ENCODE data around the gene ANKRD28.

ANKRD28 gene

DNA sequence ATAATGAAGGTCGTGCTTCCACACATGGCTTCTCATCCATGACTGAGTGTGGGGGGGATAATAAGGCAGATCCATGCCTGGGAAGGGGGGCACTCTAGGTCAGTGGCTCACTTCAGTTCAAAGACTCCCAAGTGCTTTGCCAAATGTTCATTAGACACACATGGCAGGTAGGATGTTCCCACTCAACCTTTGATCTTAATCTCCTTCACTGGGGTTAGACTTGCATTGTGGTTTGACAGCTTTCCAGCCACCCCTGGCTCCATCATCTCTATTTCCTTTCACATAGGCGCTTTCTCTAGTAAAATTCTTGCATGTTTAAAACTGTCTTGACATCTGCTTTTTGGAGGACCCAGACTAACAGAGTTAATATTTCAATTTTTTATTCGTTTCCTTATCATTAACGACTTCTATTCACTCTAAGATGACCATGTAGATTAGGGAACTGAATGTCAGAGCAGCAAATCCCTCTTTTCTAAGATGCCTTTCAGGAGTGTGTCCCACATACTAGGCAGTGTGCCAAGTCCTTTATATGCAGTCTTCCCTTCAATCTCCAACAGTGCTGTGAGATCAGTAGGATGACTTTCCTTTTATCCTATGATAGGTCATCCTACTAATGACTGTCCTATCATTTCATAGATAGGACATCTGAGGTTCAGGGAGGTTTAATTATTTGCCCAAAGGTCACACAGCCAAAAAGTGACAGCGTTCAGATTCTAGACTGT lies 138.4 kb downstream of the ANKRD28 start:
- DNase-seq, result no peak

DNA sequence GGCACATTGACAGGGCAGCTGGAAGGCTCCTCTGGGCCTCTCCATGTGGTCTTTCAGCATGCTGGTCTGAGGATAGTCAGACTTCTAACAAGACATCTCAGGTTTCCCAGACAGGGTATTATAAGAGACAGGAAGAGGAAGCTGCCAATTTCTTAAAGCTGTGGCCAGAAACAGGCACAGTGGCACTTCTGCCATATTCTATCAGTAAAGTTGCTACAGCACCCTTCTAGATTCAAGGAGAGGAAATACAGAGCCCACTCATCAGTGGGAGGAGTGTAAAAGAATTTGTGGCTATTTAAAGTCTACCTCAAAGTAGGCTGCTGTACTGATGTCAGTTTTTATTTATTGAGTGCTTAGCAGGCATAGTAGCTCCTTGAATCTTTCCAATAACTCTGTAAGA lies 140.8 kb downstream of the ANKRD28 start:
- no peak for DNase-seq

DNA sequence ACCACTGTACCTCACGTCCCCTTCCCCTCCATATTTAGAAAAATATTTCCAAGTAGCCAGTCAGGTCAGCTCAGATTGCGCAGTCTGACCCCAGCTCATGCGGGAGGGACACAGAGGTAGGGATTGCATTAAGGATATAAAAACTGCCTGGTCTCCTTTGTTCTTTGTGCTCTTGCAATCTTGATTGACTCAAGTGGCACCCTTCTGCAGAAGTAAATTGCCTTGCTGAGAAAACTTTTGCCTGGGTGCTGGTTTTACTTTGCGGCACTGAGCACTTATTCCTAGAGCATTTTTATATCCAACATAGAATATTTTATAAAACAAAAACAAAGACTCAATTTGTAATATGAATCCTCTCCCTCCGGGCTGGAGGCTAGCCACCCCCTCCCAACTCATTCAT lies 141.4 kb downstream of the ANKRD28 start:
- no peak for DNase-seq

DNA sequence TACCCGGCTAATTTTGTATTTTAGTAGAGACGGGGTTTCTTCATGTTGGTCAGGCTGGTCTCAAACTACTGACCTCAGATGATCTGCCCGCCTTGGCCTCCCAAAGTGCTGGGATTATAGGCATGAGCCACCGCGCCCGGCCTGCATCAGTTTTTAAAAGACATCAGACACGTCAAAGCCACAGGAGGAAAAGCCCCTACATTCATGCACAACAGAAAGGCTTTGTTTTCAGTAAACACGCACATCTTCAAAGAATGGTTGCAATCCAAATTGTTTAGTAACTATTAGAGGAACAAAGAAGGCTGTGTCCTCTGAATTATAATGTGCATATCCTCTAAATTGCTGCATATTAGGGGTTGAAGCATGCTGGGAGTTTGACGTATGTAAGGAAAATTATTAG lies 142.9 kb downstream of the ANKRD28 start:
- no peak for DNase-seq

DNA sequence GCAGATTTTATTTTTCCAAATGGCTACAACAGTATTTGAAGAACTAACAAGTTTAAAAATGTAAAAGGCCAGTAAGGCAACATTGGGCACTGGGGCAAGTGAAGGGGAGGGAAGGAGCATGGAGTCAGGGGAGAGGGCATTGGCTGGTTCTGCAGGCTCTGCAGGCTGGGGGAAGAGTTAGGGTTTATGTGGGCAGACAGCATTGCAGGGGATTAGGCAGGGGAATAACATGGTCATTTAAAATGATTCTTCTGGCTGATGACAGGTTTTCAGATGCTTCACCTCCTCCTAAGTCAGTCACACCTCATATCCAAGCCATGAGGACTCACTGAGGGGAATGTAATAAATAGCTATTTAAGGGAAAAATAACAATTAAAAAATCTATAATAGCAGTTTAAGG lies 143.7 kb downstream of the ANKRD28 start:
- DNase-seq, result no peak

DNA sequence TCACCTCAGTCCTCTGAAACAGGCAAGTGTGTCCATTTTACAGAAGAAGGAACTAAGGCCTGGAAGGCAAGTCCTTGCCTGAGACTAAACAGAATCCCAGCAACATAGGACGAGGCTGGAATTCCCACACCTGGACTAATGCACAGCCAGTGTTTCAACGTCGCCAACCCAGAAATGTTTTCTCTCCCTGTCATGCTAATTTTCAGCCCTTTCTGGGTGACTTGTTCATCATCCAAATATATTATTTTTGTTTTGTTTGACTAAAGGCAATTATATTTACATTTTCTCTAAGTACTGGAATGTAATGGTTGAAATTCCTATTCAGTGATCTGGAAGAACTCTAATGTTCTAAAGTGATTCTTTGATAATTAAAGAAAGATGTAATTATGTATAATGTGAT lies 144.5 kb downstream of the ANKRD28 start:
- DNase-seq, result no peak

DNA sequence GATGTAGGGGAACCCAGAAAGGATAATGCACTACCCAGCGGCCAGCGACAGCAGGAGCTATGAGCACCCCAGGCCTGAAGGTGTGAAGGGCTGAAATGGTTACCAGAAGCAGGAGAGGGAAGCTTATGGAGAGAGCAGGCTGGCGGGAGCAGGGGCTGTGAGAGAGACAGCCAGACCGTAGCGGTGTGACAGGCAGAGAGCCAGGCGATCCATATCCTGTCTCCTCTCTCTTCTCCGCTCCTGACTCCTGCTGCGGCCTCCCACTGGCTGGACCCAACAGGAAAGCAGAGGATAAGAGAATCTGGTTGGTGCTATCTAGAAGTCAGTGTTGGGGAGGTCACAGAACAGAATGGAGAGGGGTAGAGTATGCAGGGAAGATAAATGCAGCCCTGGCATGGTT lies 146.4 kb downstream of the ANKRD28 start:
- DNase-seq, result no peak

DNA sequence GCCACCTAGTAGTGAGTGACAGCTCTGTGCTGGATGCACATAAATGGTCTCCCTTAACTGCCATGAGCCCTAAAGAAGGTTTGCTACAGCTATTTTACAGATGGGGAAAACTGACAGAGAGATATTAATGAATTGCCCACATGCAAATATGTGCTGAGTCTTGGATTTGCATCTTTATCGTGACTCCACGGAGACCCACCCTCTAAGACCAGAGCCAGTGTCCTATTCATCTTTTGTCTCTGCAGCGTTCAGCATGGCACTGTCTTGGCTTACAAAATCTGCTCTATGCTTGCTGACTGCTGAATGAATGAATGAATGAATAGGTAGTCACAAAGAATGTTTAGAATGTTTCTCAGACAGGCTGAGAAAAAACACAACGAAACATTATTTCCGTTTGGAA lies 147.9 kb downstream of the ANKRD28 start:
- DNase-seq, result no peak

DNA sequence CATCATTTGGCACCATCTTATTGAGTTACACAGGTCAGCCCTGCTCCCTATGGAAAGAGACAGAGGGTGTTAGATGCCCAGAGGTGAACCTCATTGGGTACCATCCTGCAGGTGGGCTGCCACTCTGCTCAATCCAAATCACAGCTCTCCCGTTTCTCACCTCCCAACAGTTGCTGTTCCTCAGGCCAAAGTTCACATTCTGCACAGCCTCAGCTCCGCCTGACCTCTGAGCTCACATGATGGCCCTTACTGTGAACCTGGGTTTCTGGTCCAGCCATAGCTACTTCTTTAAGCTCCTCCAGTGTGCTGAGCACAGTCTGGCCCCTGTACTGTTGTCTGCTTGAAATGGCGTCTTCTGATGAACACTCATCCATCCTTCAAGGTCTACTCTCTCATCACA lies 148.4 kb downstream of the ANKRD28 start:
- no peak for DNase-seq

DNA sequence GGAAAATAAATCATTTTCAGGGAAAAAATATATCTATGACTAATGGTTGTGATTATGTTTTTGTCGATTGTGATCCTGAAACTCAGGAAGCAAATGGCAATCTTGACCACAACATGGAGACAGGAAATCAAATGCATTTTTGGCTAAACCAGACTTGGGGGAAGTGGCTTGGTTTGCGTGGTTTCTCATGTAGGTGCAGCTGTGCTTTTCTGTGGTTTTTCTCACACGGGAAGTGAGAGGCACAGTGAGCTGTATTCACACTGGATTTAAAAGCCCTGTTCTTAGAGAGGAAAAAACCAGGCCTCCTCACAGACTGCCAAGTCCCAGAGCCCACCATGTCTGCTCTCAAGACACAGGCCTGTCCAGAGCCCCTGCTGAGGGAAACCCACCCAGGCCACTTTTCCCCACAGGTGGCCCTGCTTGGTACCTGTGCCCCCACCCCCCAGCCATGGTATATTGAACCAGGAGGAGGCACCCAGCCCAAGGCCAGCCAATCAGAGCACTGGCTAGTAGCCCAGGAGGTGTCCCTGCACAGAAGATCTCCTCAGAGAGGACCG lies 150.1 kb downstream of the ANKRD28 start:
- DNase-seq, result no peak

DNA sequence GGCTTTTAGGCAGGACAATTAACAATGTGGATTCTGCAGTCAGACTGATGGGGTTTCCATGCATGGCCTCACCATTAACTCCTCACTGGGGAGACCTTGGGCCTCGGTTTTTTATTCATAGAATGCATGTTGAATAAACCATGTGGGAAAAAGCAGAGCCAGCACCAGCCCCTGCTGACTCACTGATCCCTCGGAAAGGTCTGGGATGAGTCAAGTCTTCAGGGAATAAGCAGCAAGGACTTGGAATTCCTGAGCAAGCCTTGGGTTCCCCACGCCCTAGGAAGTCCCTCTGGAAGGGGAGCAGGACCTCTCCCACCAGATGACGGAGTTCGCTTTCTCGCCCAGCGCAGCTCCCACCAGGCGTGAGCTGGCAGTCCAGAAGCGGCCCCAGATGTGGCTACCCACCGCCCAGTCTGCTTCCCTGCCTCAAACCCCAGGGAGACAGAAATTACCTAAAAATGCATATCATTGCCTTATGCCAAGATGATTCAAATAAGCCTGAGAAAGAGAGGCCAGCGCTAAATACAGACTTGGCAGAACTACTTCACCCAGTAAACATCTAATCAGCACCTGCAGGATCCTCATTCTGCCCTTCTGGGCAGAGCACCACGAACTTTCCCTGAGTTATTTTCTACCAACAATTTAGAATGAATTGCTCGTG lies 150.8 kb downstream of the ANKRD28 start:
- no peak for DNase-seq

DNA sequence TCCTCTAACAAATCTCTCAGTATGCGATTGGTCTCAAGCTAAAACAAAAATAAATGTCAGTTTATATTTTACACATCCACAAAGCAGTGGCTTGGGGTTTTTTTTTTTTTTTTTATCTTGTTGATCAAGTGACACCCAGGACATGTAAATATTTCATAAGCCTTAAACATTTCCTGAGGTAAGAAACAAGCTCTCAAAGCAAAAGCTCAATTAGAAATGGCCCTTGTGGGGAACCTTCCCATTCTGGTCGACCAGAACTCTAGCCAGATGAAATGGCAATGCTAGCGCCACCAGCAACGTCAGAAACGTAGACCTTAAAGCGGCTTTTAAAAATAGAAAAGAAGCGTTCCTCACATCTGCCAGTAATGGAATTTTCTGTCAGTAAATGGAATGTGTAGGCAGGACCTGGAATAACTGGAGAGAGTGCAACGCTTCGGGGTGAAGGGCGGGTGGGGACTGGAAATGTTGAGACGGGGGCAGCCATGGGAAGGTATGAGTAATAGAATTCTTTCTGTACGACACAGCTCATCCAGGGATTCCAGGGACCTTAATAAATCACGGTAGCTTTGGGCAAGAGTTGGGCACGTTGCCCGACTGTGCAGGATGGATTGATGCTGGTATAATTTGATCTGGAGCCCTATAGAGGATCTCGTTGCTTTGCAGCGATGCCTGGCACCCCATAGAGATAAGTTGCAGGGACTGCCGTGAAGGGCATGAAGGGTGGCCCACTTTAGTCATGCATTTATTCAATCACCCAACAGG lies 151.9 kb downstream of the ANKRD28 start:
- no peak for DNase-seq

DNA sequence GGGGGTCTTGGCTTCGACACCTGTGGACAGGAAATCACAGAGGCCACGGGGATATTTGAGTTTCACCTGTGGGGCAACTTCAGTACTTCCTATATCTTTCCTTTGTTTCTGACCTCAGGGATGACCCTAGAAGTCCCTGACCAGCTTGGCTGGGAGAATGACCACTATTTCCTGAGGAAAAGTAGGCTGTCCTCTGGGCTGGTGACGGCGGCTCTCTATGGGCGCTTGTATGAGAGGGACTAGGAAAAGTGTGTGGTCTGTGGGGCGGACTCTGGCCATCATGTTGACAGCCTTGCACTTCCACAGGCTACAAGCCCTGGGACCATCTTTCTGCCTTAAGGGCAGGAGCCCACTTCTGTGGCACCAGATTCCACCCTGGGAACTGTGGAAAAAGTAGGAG lies 152.5 kb downstream of the ANKRD28 start:
- no peak for DNase-seq

DNA sequence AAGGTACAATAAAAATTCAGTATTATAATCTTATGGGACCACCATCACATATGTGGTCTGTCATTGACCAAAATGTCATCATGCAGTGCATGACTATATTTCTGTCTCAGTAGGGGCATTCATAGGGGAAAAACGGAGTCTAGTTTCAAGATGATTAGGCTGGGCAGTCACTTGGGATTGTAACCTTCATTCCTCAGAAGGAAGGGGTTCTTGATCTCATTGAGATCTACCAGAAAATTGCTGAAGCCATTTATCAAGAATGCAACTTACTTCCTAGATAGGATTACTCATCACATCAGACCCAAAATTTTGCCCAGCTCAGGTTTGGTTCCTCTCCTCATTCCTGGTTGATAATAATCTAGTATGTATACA lies 158.9 kb downstream of the ANKRD28 start:
- no peak for DNase-seq

DNA sequence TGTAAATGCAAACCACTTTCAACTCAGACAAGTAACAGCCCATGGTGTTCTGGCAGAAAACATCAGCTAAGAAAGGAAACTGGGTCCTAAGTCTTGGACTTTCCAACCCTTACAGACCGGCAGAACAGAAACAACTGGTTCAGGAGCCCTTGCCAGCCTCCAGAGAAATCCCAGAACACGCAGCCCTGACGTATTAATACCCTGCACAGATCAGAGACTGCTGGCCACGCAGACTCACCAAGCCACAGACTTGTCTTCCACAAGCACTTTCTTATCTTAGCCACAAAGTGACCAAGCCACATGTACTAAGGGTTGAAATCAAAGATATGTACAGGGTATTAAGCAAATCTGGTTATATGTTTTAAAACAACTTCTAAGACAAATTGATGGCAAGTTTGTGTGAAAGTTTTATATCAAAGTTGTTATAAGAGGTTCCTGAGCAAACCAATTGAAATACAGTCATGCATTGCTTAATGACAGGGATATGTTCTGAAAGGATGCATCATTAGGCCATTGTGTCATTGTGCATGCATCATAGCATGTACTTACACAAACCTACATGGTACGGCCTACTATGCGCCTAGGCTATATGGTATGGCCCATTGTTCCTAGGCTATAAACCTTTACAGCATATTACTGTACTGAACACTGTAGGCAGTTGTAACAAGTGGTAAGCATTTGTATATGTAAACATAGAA lies 159.4 kb downstream of the ANKRD28 start:
- DNase-seq, result no peak

DNA sequence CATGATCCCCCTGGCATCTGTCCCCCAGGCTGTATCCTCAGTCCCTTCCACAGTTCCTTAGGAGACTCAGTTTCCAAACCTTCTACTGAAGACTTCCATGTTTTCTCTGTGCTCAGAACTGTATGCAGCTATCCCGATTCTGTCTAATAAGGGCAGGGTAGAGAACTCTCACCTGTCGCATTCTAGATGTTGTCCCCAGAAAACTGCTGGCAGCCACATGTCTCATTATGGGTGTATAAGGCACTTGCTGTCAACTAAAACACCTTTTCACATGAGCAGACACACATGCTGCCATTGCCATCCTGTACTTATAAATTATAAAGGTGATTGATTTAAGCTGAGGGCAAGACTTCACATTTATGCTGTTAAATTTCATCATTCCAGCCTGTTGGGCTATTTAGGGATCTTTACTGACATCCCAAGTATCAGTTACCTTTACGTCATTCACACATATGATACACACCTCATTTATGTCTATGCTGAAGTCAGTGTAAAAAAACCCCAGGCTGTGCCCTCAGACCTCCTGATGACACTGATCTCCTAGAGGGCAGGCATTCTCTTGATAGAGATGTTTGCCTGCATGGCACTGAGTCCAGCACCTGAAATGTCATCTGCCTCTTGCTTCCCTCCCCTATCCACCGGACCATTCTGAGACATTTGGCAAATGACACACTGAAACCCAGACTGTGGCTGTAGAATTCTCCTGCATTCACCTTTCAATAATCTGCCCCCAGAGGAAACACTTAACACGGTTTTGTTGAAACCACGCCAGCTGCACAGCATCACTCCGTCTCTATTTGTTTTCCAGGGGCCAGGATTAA lies 160.4 kb downstream of the ANKRD28 start:
- no peak for DNase-seq

DNA sequence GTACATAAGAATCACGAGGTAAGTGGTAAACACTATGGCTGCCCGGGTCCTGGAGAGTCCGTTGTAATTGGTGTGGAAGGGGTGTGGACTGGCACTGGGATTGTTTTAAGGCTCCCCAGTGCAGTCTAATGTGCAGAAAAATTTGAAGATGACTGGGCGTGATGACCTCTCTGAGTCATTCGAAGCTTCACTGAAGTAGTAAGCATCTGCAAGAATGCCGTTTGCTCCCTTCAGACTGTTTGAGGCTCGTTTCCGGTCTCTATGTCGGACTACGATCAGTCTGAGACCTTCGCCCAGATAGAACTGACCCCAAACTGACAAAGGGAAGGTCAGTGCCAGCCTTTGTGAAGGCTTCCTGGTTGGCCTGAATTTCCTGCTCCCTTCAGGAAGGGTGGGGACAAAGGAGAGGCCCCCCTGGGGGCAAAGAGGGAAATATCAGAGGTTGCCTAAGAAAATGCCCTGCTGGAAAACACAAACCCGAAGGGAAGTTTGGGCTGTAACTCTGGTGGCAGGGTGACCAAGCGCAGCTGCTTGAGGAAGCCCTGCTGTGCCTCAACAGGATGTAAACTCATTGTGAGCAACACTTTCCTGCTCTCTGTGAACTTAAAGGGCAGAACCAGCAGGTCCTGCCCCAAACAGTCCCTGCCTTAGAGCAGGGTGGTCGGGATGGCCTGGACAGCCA lies 161.6 kb downstream of the ANKRD28 start:
- no peak for DNase-seq

DNA sequence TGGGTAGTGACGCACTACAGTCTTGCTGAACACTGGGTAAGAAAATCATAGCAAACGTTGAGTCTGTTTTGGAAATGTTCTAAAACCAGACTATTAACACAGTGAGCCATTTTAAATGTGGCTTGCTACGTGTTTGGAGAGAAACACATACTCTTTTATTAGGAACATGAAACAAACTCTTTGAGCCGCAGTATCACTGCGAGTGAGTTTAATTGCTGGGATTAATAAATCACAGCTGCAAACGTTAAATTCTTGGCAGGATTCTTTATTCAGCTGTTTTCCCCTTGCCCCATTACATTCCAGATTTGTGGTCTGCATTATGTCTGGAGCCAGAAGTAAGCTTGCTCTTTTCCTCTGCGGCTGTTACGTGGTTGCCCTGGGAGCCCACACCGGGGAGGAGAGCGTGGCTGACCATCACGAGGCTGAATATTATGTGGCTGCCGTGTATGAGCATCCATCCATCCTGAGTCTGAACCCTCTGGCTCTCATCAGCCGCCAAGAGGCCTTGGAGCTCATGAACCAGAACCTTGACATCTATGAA lies 162.6 kb downstream of the ANKRD28 start:
- DNase-seq, result no peak

DNA sequence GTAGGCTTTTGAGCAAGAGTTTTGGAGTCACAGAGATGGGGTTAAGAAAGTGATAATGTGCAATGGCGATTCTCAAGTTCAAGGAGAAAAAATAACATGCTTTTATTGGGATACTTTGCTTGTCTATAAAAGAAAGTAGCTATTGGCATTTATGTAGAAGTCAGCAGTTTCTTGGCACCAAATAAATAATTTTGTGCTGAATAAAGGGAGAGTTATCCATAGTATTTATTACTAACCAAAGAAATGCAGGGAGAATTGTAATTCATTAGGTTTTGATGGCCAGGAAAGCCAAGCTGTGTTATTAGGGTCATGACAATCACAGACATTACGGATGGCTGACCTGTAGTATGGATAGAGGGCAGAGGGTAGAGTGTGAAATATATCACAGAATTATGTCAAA lies 163.1 kb downstream of the ANKRD28 start:
- no peak for DNase-seq

DNA sequence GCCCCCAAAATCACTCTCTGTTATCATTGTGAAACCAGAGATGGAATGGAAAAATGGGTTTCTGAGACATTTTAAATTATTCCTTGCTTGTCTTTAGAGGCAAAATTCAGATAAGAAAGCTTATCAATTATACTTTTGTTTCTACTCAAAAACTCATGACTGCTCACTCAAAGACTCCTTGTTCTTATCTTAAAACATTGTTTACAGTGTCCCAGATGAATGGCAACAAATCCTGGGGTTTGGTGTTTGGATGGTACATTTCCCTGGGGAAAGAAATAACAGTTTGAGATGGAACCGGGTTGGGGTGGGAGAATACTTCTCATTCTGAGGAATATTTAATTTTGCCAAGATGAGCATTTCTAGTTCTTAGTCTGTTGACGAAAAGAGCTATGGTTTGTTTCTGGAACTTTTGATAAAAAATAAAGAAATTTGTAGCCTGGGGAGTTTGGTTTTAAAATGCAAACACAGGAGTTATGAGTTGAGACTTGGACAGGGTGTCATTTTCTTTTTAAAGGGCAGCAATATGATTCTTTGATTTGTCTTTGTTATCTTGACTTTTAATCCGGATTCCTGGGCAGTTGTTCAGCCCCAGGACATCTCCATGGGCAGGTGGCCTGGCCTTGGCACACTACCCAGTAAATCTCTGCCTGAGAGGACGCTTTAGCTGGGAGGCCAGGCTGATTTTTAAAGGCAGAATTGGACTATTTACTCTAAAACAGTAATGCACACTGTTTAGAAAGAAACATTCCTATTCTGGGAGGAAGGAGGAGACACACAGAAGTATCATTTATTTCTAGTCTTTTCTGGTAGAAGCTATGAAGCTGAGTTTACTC lies 163.8 kb downstream of the ANKRD28 start:
- DNase-seq, result no peak

DNA sequence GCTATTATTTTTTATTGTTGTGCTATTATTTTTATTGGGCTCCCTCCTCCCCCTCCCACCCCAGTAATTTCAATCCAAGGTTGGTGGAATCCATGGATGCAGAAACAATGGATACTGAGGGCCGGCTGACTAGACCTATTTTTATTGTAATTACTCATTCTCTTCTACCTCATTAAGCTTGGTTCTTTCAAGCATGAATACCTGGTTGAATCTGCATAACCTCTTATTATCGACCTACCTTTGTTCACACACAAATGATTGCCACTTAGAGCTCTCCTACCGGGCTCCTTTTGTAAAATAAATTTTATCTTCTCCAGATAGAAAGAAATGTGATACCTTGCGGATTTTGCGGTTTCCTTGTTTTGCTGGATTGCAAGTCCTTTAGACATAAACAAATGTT lies 164.6 kb downstream of the ANKRD28 start:
- DNase-seq, result no peak
